Measurements from ENCODE around the gene SLC19A1.

Gene SLC19A1

DNA sequence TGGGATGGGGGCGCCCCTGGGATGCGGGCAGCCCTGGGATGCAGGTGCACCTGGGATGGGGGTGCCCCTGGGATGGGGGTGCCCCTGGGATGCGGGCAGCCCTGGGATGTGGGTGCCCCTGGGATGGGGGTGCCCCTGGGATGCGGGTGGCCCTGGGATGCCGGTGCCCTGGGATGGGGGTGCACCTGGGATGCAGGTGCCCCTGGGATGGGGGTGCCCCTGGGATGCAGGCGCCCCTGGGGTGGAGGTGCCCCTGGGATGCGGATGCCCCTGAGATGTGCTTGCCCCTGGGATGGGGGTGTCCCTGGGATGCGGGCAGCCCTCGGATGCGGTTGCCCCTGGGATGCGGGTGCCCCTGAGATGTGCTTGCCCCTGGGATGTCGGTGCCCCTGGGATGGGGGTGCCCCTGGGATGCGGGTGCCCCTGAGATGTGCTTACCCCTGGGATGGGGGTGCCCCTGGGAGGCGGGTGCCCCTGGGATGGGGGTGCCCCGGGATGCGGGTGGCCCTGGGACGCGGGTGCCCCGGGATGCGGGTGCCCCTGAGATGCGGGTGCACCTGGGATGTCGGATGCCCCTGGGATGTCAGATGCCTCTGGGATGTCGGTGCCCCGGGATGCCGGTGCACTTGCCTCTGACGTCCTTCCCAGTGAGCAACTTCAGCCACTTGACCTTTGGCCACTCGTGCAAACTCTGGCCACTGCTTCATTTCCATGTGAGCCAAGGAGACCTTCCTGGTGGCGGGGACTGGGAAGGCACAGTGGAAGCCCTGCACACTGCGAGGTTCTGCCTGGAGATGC, 37.3 kb upstream of the SLC19A1 start:
- TF ChIP-seq, protein P1, sequence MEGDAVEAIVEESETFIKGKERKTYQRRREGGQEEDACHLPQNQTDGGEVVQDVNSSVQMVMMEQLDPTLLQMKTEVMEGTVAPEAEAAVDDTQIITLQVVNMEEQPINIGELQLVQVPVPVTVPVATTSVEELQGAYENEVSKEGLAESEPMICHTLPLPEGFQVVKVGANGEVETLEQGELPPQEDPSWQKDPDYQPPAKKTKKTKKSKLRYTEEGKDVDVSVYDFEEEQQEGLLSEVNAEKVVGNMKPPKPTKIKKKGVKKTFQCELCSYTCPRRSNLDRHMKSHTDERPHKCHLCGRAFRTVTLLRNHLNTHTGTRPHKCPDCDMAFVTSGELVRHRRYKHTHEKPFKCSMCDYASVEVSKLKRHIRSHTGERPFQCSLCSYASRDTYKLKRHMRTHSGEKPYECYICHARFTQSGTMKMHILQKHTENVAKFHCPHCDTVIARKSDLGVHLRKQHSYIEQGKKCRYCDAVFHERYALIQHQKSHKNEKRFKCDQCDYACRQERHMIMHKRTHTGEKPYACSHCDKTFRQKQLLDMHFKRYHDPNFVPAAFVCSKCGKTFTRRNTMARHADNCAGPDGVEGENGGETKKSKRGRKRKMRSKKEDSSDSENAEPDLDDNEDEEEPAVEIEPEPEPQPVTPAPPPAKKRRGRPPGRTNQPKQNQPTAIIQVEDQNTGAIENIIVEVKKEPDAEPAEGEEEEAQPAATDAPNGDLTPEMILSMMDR (IDR thresholded peaks at IDR 0.05) = no peak

GRCh38 chr21:45578811-45579381, 36.7 kb upstream of the SLC19A1 start:
- TF ChIP-seq, protein P1 (IDR thresholded peaks at IDR 0.05) = no peak

GRCh38 chr21:45578176-45578801, 36.0 kb upstream of the SLC19A1 start:
- TF ChIP-seq, protein P1 (IDR thresholded peaks at IDR 0.05) = no peak

- TF ChIP-seq, protein P1 (IDR thresholded peaks at IDR 0.05) = no peak
Observed at GRCh38 chr21:45577801-45578175, 35.5 kb upstream of the SLC19A1 start.

DNA sequence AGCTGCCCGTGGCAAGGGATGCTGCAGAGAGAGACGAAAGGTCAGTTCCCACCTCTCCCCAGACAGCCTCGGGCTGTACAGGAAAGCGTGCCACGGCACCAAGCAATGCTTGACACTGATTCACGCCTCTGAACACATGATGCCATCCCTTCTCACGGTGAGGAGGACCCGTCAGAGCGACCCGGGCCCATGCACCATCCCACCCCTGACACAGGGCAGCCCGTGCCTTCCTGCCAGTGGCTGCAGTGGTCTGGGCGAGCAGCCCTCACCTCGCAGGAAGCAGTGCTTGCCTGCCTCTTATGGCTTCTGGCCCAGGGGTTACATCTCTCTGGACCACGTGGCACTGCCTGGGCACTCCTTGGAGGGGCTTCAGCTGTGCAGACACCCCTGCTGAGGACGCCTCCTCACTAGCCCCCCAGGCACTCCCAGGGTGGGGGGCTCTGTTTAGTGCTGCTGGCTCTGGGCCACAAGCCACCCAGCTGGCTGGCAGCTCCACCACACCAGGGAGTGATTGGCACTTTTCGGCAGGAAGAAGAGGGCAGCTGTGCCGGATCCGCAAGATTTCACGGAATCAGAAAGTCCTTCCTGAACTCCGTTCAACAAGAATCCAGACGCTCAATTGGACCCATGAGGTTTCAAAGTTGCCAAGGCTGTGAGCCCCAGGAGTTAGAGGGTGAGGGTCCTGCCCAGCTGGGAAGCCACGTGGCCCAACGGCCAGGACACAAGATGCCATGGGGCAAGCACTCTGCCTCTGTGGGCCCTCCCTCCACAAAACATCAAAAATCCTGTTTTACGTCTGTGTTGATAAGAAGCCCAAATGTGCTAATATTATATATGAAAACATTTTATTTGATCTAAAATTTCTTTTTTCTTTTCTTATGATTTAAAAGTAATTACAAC, 34.8 kb upstream of the SLC19A1 start:
- TF ChIP-seq, protein P1 (IDR thresholded peaks at IDR 0.05) = no peak

GRCh38 chr21:45575993-45576837, 34.0 kb upstream of the SLC19A1 start:
- TF ChIP-seq, protein P1 (IDR thresholded peaks at IDR 0.05) = no peak
